Spinal cord (tissue), 10 donors: ENCODE data around the gene PLPPR3. TPM values are rescaled to one million over a fixed set of nuclear protein-coding genes. Genes with fewer than 3 reads are reported as not detected.

Source experiments
- DNase-seq, 6 donors: peaks; one replicate each; pipeline versions ENCODE4 v3.0.0 to v3.0.0-alpha.2; 2013 to 2015; ENCODE audit warnings: low spot score in 6 of 6, low read depth in 4 of 6
- H3K27ac ChIP-seq: one replicate; pipeline ENCODE4 v1.5.1; 2013; ENCODE audit warnings: low read depth, low read length, control low read depth
- H3K27me3 ChIP-seq: one replicate; pipeline ENCODE4 v1.6.1; 2013; ENCODE audit warnings: low read length; ENCODE audit not compliant: control insufficient read depth, insufficient read depth
- H3K36me3 ChIP-seq: one replicate; pipeline ENCODE4 v1.6.1; 2013; ENCODE audit warnings: low read length; ENCODE audit not compliant: control insufficient read depth, insufficient read depth
- H3K4me1 ChIP-seq: one replicate; pipeline ENCODE4 v1.6.1; 2013; ENCODE audit warnings: low read length; ENCODE audit not compliant: control insufficient read depth, insufficient read depth
- H3K4me3 ChIP-seq: one replicate; pipeline ENCODE4 v1.5.1; 2013; ENCODE audit warnings: low read depth, low read length, control low read depth
- H3K9me3 ChIP-seq: one replicate; pipeline ENCODE4 v1.6.1; 2013; ENCODE audit warnings: low read length; ENCODE audit not compliant: control insufficient read depth, insufficient read depth
- WGBS: methylation state at CpG from one replicate; pipeline ENCODE4 v1.1.5; 2013; ENCODE audit warnings: missing lambda C conversion rate; ENCODE audit not compliant: insufficient coverage; 5-methylcytosine and 5-hydroxymethylcytosine counted together
- polyA plus RNA-seq, 2 donors: library from polyadenylated mRNA; unstranded; fragments of 120-200 nt; gene quantifications; one replicate each; pipeline ENCODE4 v1.2.1, GENCODE V29; 2013; ENCODE audit not compliant: insufficient read length in 2 of 2
- total RNA-seq, 2 donors: library from RNA; depleted of rRNA in 1 of 2; stranded (reverse); fragments of 120-200 nt in 1 of 2; fragments of >200 nt in 1 of 2; gene quantifications; one replicate each; pipeline versions ENCODE4 v1.2.3 to v1.2.4, GENCODE V29; 2013 to 2014
- donor health status: healthy.

Gene PLPPR3
- total and polyA plus RNA-seq, 4 donors, result 26.1 to 245 (median 115) TPM

DNA sequence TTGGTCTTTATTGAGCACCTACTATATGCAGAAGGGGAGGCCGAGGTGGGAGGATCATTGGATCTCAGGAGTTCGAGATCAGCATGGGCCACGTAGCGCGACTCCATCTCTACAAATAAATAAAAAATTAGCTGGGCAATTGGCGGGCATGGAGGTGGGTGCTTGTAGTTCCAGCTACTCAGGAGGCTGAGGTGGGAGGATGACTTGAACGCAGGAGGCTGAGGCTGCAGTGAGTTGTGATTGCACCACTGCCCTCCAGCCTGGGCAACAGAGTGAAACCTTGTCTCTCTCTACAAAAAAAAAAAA, 41.5 kb upstream of the PLPPR3 start:
- Histone ChIP-seq H3K9me3 (no peaks in the 10 kb centered on the region), H3K4me1 (peaks cover 23% of the 10 kb centered on the region), H3K27ac (no peak overlapping the region), H3K27me3 (peaks cover 39% of the 10 kb centered on the region), H3K4me3 (no peak overlapping the region), H3K36me3 (peaks cover 37% of the 10 kb centered on the region)
- no peak for DNase-seq
- WGBS, result no CpG with 5 or more reads among the region's 7 CpGs

DNA sequence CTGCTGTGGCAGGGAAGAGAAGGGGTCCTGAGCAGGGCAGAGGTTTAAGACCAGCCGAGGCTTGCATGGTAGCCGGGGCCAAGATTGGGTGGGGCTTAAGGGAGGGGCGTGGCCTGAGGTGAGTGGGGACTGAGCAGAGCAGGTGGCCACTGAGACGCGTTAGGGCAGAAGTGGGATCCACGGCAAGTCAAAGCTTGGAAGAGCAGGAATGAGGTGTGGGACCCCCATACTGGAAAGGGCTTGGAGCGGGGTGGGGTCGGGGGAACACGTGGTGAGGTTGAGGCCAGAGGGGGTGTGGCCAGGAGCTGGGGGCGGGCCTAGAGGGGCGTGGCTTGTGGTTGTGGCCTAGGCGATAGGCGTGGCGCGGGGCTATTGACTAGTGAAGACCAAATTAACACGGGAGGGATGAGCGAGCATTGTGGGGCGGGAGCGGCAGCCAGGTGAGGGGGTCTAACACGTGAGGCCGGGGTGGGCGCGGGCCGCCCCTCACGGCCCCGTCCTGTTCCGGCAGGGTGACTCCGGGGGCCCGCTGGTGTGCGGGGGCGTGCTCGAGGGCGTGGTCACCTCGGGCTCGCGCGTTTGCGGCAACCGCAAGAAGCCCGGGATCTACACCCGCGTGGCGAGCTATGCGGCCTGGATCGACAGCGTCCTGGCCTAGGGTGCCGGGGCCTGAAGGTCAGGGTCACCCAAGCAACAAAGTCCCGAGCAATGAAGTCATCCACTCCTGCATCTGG, 41.0 kb upstream of the PLPPR3 start:
- Histone ChIP-seq H3K9me3 (no peaks in the 10 kb centered on the region), H3K27me3 (peaks cover 40% of the 10 kb centered on the region), H3K27ac (no peak overlapping the region), H3K36me3 (peaks cover 32% of the 10 kb centered on the region), H3K4me3 (no peak overlapping the region), H3K4me1 (peaks cover 18% of the 10 kb centered on the region)
- 25% methylated on average over 43 of the region's 48 CpGs for WGBS
- peak in 2 of 6 donors; percentile 69 to 71 for DNase-seq

DNA sequence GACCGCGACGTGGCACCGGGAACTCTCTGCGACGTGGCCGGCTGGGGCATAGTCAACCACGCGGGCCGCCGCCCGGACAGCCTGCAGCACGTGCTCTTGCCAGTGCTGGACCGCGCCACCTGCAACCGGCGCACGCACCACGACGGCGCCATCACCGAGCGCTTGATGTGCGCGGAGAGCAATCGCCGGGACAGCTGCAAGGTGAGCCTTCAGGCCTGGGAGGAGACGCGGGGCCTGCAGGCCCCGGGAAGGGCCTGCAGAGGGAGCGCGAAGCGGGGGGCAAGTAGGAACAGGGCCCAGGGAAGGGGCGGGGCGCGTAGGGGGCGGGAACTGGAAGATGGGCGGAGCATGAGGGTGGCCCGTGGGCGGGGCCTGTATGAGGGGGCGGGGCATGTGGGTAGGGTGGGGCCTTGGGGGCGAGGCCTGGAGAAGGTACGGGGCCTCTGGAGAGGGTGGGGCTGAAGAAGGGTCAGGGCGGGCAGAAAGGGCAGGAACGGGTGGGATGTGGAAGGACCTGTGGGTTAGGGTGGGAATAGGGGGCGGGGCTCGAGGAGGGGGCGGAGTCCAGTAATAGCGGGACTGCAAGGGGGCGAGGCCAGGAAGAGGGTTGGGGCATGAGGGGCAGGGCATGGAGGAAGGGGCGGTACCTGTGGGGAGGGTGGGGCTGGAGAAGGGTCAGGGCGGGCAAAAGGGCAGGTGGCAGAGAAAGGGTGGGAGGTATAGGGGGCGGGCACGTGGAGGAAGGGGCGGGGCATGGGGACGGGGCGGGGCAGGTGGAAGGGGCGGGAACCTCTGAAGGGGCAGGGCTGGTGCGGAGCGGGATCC, 40.2 kb upstream of the PLPPR3 start:
- no peaks in the 10 kb centered on the region for H3K9me3 ChIP-seq
- peak in 1 of 6 donors; percentile 32 for DNase-seq
- 12% methylated on average over 57 of the region's 60 CpGs for WGBS

GRCh38 chr19:861141-861755, 39.5 kb upstream of the PLPPR3 start:
- Histone ChIP-seq H3K4me1 (peaks cover 10% of the 10 kb centered on the region), H3K36me3 (peaks cover 20% of the 10 kb centered on the region), H3K9me3 (no peaks in the 10 kb centered on the region), H3K4me3 (no peak overlapping the region), H3K27me3 (peaks cover 40% of the 10 kb centered on the region), H3K27ac (no peak overlapping the region)
- no peak for DNase-seq
- WGBS, result 61% methylated on average over 23 of the region's 35 CpGs

More for the DNA sequence above, 40.2 kb upstream of the PLPPR3 start:
- H3K4me1 ChIP-seq, result peaks cover 12% of the 10 kb centered on the region
- H3K36me3 ChIP-seq, result peaks cover 24% of the 10 kb centered on the region
- H3K27me3 ChIP-seq, result peaks cover 40% of the 10 kb centered on the region
- H3K4me3 ChIP-seq, result no peak overlapping the region
- no peak overlapping the region for H3K27ac ChIP-seq

DNA sequence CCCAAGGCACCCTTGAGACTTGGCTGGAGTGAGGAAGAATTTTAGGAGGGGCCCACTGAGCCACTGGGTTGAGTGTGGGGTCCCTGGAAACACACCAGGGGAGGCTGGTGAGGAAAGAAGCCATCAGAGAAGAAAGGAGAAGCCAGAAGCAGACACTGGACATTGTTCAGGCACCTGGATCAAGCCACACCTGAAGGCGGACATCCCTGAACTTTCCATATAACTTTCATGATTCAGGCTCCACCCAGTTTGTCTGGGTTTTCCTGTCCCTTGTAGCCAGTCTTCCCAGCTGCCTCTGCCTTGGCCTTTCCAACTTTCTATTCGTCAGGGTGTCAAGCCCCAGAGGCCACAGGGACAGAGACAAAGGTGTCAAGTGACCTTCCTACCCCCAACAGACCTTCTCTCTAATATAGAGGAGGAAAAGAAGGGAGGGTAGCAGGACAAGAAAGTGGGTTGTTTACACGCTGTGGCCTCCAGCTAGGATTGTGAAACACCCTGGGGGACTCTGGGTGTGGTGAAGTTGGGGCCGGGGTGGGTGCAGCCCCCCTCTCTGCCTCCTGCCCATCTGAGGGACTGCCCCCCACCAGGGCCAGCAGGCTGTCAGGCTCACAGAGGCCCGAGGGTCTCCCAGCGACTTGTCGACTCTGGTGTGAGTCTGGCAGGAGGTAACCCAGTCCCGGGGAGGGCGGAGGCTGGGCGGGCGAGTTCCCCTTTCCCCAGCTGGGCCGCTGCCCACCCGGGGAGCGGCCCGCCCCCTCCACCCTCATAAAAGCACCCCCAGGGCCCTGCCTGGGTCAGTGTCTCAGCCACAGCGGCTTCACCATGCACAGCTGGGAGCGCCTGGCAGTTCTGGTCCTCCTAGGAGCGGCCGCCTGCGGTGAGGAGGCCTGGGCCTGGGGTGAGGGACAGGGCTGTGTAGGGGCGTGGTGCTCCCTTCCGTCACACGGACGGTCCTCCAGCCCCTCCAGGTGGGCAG, 37.4 kb upstream of the PLPPR3 start, which contains the start of gene CFD:
CFD (plus strand) TSS at position 797 of the 976 bp plus-strand sequence; CDS start at position 823, 26 bp downstream.
- 46% methylated on average over 17 of the region's 24 CpGs for WGBS
- Histone ChIP-seq H3K9me3 (no peaks in the 10 kb centered on the region), H3K36me3 (peaks cover 3% of the 10 kb centered on the region), H3K4me1 (peaks cover 10% of the 10 kb centered on the region), H3K27me3 (peaks cover 40% of the 10 kb centered on the region), H3K4me3 (no peak within 1 kb of the TSS), H3K27ac (no peak within 1 kb of the TSS)
- no peak for DNase-seq

DNA sequence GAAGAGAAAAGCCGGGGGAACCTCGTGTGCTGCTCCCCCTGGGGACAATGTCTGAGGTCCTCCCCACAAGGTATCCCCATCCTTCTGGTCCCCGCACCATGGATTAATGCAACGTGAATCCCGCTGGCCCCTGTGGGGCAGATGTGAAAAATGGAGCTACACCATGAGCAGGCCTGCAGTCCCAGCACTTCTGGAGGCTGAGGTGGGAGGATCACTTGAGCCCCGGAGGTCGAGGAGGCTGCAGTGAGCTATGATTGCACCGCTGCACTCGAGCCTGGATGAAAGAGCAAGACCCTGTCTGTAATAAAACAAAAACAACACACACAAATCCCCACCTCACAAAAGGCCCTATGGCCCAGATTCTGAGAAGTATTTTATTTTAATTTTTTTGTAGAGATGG, 36.5 kb upstream of the PLPPR3 start:
- no peaks in the 10 kb centered on the region for H3K9me3 ChIP-seq
- 49% methylated on average over 2 of the region's 9 CpGs for WGBS
- H3K27ac ChIP-seq, result no peak overlapping the region
- peaks cover 10% of the 10 kb centered on the region for H3K4me1 ChIP-seq
- H3K27me3 ChIP-seq, result peaks cover 38% of the 10 kb centered on the region
- DNase-seq, result no peak
- no peak overlapping the region for H3K4me3 ChIP-seq
- H3K36me3 ChIP-seq, result no peaks in the 10 kb centered on the region

DNA sequence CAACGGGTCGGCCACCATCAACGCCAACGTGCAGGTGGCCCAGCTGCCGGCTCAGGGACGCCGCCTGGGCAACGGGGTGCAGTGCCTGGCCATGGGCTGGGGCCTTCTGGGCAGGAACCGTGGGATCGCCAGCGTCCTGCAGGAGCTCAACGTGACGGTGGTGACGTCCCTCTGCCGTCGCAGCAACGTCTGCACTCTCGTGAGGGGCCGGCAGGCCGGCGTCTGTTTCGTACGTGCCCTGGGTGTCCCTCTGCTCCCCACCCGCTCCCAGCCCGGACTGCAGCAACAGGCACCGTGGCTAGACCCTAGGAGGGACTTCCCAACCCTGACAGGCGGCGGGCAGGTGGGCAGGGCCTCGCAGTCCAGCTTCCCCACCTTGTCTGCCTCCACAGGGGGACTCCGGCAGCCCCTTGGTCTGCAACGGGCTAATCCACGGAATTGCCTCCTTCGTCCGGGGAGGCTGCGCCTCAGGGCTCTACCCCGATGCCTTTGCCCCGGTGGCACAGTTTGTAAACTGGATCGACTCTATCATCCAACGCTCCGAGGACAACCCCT, 33.9 kb upstream of the PLPPR3 start:
- H3K4me3 ChIP-seq, result no peak overlapping the region
- H3K9me3 ChIP-seq, result no peaks in the 10 kb centered on the region
- no peaks in the 10 kb centered on the region for H3K36me3 ChIP-seq
- no peak overlapping the region for H3K27ac ChIP-seq
- no peak for DNase-seq
- H3K27me3 ChIP-seq, result peaks cover 33% of the 10 kb centered on the region
- 73% methylated on average over 40 of the region's 40 CpGs for WGBS
- peaks cover 6% of the 10 kb centered on the region for H3K4me1 ChIP-seq

DNA sequence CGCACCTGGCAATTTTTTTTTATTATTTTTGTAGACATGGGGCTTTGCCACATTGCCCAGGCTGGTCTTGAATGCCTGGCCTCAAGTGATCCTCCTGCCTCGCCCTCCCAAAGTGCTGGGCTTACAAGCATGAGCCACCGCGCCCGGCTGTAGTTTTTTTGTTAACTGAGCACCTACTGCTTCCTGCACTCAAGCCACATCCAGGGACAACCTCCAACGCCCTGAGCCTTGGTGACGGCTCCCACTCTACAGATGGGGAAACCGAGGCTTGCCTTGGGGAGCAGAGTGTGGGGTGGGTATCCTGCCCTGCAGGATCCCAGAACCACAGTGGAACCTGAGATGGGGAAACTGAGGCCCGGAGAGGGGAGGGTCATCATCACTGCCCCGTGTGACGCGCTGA, 33.4 kb upstream of the PLPPR3 start:
- H3K9me3 ChIP-seq, result no peaks in the 10 kb centered on the region
- no peak overlapping the region for H3K27ac ChIP-seq
- H3K36me3 ChIP-seq, result no peaks in the 10 kb centered on the region
- 87% methylated on average over 9 of the region's 12 CpGs for WGBS
- H3K27me3 ChIP-seq, result peaks cover 30% of the 10 kb centered on the region
- H3K4me1 ChIP-seq, result peaks cover 10% of the 10 kb centered on the region
- H3K4me3 ChIP-seq, result no peak overlapping the region
- no peak for DNase-seq

DNA sequence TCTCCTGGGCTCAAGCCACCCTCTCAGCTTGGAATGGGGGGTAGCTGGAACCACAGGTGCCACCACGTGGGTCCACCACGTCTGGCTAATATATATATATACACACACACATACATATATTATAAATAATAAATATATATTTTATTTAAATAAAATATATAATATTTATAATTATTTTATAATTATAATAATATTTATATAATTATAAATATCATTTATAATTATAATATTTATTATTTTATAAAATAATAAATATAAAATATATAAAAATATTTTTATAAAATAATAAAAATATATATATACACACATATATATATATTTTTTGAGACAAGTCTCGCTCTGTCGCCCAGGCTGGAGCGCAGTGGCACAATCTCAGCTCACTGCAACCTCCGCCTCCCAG, 32.8 kb upstream of the PLPPR3 start:
- Histone ChIP-seq H3K9me3 (no peaks in the 10 kb centered on the region), H3K4me1 (peaks cover 10% of the 10 kb centered on the region), H3K27me3 (peaks cover 24% of the 10 kb centered on the region), H3K27ac (no peak overlapping the region), H3K4me3 (no peak overlapping the region), H3K36me3 (no peaks in the 10 kb centered on the region)
- WGBS, result 100% methylated on average over 3 of the region's 6 CpGs
- no peak for DNase-seq
